ENCODE results near the gene SLC8B1.
A peak's percentile ranks its signal among the peaks of the same experiment; 100 is the strongest.

Gene SLC8B1

DNA sequence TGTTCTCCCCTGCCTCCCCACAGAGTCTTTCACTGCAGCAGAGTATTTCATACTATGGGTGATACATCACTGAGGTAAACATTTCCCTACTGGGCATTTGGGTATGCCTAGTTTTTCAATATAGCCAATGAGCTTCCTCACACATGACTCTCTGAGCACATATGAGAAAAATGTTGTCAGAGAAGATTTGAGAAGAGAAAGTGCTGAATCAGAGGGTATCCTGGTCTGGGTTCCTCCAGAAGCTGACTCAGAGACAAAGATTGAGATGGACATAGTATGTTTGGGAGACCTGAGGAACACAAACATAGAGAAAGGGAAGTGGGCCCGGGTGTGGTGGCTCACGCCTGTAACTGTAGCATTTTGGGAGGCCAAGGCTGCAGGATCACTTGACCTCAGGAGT lies 12.6 kb downstream of the SLC8B1 start:
- no peak for DNase-seq (ENCODE audit: low read depth, low spot score)

DNA sequence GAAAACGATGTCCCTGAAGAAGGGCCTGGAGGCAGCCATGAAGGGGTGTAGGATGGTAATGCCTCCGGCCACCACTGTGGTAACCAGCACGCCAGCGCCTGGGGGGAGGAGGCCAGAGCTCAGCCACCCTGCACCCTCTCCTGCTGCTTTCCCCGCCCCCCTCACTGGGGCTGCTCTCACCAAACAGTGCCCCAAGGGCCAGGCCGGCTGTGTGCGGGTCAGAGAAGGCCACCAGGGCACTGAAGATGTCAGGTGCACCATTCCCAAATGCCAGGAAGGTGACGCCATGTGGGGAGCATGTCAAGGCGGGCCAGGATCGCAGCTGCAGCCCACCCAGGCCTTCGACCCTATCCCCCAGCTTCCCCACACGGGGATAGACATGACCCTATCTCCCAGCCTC lies 14.5 kb downstream of the SLC8B1 start:
- no peak for DNase-seq (ENCODE audit: low read depth, low spot score)

DNA sequence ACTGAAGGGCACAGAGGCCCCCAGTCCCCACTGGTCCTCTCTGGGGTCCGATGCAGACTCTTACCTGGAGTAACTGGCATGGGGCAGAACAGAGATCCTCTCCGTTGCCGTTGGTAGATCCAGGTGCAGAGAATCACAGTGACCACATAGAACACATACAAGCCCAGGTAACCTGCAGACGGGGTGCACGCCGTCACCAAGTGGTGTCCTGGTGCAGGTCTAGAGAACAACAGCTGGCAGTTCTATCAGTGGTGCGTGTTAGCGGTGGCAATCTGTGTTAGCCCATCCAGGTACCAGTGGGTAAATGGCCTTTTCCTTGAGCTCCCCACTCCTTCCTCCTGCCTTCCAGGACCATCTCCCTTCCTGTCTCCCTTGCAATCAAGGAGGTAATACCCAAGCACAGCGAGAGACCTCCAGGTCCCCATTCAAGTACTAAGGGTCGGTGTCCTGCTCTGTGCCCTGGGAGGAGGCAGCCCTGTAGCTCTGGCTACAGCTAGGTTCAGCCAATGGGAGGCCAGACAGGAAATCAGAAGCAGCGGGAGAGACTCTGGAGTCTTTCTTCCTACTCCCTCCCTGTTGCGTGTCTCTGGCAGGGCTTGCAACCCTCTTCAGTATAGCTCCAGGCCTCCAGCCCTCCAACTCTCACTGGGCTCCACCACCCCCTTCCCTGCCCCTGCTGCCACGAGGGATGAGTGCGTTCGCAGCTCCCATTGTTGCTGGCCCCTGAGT lies 15.8 kb downstream of the SLC8B1 start:
- DNase-seq (ENCODE audit: low read depth, low spot score) = no peak

DNA sequence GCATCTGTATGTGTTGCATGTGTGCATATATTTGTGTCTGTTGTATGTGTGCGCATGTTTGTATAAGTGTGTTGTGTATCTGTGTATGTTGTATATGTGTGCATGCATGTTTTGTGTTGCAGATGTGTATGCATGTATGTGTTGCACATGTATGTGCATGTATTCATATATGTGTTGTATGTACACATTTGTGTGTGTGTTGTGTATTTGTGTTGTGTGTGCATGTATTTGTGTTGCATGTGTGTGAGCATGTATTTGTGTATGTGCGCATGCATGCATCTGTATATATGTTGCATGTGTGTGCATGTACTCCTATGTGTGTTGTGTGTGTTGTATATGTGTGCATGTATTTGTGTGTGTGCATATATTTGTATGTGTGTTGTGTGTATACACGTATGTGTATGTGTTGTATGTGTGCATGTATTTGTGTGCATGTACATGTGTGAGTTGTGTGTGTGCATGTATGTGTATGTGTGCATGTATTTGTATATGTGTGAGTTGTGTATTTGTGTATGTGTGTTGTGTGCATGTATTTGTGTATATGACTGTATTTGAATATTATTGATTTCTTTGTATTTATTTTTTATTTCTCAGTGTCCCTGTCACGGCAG lies 16.8 kb downstream of the SLC8B1 start:
- DNase-seq (ENCODE audit: low read depth, low spot score) = no peak

DNA sequence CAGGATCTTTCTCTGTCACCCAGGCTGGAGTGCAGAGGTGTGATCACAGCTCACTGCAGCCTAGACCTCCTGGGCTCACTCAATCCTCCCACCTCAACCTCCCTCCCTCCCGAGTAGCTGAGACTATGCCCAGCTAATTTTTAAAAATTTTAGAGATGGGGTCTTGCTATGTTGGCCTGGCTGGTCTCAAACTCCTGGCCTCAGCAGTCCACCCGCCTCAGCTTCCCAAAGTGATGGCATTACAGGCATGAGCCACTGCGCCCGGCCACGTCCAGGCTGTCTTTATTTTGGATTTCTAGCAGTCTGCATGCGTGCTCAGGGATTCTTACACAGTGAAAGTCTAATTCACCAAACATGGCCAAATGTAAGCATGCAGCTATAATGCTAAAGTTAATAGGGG lies 17.8 kb downstream of the SLC8B1 start:
- no peak for DNase-seq (ENCODE audit: low read depth, low spot score)

DNA sequence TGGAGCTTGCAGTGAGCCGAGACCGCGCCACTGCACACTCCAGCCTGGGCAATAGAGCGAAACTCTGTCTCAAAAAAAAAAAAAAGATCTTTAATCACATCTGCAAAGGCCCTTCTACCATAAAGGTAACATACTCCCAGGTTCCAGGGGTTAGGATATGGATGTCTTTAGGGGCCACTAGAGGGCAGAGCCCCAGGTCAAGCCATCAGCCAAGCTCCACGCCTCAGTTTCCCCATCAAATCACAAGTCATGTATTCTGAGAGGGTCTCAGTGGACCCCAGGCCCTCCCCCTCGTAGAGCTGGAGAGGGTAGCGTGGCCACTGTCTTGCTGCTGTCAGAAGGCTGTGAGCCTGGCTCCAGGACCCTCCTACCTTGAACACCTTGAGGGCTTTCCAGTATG lies 18.8 kb downstream of the SLC8B1 start:
- DNase-seq (ENCODE audit: low read depth, low spot score) = no peak

DNA sequence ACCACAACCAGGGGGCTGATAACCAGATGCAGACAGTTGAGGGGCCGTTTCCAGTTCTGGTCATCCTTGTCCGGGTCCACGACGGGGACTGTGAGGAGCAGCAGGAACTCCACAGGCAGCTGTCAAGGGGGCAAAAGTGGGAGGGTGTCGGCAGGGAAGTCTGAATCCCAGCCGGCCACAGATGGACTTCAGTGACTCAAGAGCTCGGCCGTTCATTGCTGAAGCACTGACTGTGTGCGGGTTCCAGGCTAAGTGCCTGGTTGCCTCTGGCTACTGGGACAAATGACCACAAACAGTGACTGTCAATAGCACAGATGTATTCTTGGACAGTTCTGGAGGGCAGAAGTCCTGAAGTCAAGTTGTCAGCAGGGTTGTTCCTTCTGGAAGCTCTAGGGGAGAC lies 19.6 kb downstream of the SLC8B1 start:
- no peak for DNase-seq (ENCODE audit: low read depth, low spot score)

DNA sequence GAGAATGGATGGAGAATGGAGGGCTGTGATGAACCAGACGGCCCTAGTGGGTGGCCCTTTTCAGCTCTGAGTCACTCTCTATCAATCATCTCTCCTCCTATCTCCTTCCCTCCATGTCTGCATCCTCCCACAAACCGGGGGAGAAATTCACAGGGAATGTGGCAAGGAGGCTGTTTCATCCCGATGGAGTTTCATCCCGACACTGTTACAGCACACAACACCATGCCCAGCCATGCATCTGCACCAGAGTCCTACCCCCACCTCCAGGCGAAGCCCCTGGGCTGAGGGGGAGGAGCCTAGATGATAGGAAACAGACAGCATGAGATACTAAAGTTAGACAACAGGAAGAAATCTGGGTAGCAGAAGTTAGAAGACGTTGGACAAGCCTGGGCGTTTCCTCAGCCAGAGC lies 20.8 kb downstream of the SLC8B1 start:
- no peak for DNase-seq (ENCODE audit: low read depth, low spot score)

DNA sequence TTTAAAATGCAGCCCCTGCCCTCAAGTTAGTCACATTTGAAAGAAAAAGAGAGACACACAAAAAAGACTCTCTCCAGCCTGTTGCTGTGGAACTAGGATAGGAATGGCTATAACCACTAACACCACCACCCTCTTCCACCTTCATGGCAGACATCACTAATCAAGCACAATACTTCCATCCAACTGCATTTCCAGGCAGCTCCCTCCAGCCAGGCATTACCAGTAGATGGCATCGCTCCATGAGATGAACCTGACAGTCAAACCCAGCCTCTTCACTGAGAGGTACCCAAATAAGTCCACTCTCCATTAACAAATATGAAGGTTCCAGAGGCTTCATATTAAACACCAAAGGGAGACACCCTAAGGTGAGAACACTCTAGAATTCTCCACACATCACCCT lies 24.4 kb downstream of the SLC8B1 start:
- DNase-seq (ENCODE audit: low read depth, low spot score) = no peak

DNA sequence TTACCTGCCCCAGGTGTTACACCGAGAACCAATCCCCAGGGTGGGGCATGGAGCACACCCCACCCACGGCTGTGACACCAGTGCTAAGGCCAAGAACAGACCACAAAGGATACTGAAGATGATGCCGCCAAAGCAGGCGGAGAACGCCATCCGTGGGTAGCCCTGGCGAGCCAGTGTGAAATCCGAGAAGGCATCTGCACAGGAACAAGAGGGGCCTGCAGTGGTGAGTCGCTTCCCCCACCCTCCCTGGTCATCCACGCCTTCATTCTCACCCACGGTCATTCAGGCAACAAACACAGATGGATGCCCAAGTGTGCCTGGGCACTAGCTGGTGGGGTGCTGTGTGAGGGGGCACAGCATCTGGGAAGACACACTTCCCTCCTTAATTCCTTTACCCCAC lies 28.5 kb downstream of the SLC8B1 start:
- DNase-seq (ENCODE audit: low read depth, low spot score) = no peak

DNA sequence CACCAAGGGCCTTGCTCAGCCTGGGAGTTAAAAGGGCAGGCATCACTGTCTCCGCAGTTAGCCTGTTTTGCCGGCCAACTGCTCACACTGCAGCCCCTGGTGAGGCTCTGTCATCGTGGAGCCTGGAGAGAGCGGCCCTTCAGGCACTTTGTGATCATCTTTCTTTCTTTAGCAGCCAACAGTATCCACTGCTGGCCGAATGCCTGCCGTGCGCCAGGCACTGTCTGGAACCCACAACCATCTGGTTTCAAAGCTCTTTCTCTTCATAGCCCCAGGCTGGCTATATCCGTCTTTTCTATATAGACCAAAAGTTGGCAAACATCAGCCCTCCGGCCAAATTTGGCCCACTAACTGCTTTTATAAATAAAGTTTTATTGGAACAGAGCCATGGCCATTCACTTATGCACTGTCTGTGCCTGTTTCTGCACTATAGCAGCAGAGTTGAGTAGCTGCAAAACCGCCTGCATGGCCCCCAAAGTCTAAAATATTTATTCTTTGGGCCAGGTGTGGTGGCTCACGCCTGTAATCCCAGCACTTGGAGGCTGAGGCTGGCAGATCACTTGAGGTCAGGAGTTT lies 29.5 kb downstream of the SLC8B1 start:
- no peak for DNase-seq (ENCODE audit: low read depth, low spot score)

DNA sequence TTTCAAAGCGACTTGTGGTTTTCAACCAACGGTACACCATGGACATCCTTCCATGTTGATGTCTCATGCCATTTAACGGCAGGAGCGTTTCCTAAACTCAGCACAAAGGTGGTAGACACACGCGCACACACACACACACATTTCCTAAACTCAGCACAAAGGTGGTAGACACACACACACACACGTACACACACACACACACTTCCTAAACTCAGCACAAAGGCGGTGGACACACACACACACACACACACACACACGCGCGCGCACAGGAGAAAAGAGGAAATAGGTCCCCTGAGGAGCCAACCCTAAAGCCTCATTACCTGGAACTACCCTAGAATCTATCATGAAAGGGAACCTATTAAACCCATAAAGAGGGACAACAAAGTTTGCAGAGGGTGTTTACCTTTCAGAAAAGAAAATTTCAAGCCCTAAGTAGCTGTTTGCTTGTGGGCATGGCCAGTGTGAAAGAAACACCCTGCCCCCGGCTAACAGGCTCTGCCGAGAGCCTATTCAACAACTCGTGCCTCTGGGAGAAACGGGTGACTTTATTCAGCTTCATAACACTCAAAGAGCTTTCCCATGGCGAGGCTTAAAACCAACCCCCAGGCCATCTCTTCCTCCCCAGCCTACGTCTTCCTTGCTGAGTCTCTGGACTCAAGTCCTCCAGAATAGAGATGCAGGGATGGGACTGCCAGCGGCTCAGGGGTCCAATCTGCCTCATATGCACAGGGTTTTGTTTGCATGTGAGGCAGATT lies 31.8 kb downstream of the SLC8B1 start:
- no peak for DNase-seq (ENCODE audit: low read depth, low spot score)

DNA sequence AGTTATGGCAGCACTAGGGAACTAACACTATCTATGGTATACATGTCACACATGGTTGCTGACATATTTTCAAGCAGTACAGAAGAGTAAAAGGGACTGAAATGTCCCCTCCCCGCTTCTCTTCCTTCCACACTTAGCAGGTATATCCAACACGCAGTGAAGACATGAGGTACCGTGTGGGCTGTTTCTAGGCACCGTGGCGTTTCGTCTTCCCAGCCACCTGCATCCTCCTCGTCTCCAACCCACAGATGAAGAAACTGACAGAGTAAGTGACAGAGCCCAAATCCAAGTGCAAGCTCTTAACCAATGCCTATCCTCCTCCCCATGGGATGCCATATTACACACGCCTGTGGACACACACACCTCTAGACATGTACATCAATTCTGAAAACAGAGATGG lies 32.4 kb downstream of the SLC8B1 start:
- DNase-seq (ENCODE audit: low read depth, low spot score) = no peak

DNA sequence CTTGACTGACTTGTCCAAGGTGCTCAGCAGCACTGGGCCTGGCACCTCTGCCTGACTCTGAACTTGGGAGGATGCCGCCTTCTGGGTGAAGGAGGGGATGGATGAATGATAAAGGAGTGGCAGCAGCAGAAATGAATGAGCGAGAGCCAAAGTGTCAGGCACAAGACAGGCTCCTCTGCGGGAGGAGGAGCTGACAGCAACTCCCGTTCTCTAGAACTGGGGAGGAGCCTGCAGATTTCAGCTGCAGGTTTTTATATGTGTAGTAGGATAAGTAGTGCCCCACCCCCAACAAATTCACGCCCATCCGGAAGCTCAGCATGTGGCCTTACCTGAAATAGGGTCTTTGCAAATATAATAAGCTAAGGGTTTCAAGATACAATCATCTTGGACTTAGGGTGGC lies 33.1 kb downstream of the SLC8B1 start:
- no peak for DNase-seq (ENCODE audit: low read depth, low spot score)

DNA sequence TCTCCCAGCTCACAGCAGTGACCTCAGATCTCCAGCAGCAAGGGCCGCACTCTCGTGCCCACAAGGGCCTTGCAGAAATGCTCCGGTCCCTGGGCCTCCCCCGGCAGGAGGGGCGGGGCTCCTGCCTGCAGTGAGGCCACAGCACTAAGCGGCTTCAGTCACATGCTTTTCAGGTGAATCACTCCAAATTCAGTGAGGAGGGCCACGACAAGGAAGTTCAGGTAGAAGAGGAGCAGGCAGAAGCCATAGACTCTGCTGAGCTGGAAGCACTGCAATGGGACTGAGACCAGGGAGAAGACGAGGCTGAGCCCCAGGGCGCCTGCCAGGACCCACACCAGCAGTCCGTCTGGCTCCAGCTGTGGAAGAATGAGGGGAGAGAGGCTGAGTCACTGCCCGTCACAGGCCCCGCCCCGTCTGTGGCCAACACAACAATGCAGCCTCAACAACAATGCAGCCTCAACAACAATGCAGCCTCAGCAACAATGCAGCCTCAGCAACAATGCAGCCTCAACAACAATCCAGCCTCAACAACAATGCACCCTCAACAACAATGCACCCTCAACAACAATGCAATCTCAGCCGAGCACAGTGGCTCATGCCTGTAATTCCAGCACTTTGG lies 35.2 kb downstream of the SLC8B1 start:
- DNase-seq (ENCODE audit: low read depth, low spot score) = peak; percentile 92

DNA sequence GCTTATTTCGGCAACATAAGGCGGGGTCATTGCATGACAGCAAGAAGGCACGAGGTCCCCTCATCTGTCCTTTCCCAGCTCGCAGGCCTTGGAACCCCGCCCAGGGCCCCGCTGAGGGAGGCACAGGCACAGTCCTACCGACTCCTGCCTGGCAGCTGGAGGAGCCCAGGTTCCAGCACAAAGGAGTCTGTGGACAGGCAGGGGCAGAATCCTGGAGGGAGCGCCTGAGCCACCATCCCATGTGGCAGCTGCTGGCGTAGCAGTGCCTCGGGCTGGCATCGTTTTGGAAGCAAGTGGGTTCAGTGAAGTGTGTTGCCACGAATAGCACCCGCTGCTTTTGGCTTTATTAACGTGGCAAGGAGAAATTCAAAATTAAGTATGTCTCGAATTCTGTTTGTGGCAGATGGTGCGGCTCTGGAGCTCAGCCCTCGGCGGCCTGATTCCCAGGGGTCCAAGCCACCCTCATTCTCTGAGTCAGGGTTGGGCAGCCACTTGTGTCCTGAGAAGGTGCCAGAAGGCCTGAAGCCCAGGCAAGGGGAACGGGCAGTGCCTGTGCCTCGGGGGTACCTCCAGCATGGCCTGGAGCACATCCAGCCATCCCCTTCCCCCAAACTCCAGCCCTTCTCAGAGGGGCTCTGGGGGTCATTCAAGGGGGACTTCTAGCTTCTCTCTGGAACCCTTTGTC lies 35.9 kb downstream of the SLC8B1 start:
- peak; percentile 23 for DNase-seq (ENCODE audit: low read depth, low spot score)

DNA sequence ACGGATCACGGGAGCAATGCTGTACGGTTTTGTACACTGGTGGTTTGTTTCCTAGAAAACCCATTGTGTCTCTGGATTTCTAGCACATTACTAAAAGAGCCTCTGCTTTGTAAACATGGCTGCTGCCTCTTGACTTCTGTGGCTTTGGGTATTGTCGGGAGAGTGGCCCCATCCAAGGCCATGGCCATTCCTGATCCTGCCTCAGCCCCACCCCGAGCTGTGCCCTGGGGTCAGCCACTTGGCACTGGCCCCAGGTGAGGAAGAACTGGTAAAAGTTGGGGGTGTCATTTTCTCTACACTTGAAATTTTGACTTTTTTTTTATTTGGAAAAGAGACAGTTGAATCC lies 36.5 kb downstream of the SLC8B1 start:
- DNase-seq (ENCODE audit: low read depth, low spot score) = no peak

DNA sequence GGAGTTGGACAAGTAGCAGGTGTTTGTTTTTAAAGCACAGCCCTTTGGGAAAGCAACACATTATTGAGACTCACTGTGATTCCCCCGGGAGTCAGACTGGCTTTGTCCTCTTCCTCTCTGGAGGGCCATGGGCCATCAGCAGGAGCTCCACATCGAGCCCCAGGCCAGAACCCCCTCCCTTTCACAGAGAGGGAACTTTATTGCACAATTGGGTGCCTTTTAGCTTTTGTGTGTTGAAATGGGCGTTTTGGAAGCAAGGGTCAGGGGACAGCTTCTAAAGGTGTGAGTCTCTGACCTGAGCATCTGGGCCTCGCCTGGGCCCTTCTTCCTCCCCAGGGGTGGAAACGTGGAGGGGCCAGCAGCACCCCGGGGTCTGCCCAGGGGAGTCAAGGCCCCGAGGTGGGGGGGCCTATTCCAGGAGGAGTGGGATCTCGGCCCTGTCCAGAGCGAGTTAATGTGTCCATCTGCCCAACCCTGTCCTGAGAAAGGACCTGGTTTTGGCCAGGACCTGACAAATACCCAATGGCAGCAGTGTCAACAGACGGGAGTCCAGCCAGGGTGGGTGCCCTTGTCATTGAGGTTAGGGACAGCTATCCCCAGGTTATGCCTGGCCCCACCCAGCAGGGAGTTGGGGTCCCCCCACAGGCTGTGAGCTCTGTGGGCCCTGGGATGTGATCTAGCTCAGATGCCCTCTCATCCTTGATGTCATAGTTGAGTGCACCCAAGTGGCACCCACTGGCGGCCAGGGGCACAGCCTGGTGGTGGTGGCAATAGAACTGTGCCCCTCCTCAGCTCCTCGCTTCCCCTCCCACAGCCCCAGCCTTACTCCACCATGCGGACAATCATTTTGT lies 37.1 kb downstream of the SLC8B1 start:
- DNase-seq (ENCODE audit: low read depth, low spot score) = no peak

DNA sequence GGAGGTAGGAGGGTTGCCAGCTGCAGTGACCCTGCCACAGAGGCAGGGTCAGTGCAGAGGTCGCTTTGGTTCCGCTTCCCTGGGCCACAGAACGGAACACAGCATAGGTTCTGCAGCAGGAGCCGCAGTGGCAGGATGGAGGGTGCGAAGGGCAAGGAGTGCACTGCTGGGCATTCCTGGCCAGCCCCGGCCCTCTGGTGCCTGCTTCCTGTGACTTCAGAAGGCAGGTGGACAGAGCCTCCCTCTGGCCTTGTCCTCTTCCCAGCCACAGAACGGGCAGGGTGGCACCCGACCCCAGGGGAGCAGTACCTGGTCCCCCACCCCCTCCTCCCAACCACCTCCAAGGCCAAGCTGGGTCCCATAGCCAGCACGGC lies 37.7 kb downstream of the SLC8B1 start:
- DNase-seq (ENCODE audit: low read depth, low spot score) = no peak

DNA sequence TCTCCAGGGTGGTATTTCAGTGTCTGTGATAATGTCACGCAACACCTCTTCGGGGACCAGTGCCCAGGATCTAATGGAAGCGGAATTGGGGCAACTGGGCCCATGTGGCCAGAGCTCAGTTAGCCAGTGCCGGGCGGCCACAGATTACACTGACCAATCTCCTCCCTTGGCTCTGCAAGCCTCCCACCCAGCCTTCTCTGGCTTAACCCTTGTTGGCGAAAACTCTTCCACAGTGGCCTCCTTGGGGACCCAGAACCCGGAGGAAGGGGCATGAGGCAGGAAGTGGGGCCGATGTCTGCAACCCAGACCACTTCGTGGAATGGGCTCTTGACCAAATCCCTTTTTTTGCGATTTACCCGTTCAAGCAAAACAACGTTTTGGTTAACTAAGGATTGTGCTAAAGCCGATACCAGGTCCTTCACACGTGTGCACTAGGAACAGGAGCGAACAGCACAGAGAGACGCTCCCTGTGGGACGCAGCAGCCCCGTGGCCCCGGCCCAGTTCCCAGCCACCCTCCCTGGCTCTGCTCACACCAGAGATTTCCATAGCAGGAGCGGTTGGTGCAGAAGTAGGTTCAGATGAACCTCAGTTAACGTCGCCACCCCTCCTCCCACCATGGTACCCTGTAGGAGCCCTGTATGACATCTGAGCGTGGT lies 38.2 kb downstream of the SLC8B1 start:
- DNase-seq (ENCODE audit: low read depth, low spot score) = no peak
